Fibroblast of upper back skin (primary cell): ENCODE results near the gene IFNL3.
"Not testable (repeated sequence)": the region's sequence is repeated elsewhere in the genome, so short reads cannot be mapped to it uniquely, and the experiment has no call there.

Experiments
- DNase-seq: peaks from one replicate; pipeline ENCODE4 v3.0.0-alpha.2; 2013

The IFNL3 gene

DNA sequence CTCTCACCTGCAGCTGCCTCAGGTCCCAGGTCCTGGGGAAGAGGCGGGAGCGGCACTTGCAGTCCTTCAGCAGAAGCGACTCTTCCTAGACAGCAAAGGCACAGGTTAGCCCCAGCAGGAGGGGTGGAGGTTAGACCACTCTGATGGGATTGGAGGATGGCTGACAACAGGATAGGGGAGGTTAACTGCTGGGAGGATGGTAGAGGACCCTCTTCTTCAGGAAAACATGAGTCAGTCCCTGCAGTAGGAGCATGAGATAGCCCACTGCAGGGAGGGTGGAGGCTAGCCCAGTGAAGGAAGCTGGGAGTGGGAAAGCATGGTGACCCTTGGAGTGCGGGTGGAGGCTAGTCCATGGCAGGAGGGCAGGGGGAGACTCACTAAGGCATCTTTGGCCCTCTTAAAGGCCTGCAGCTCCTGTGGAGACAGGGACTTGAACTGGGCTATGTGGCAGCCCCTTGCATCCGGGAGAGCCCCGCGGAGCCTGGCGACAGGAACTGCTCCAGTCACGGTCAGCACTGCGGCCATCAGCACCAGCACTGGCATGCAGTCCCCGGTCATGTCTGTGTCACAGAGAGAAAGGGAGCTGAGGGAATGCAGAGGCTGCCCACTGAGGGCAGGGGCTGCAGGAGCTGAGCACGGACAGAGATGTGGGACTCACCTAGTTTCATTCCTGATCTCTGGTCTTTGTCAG is at the start of gene IFNL3:
Gene IFNL3 (minus strand): TSS at position 597 of the 691 bp plus-strand sequence. CDS start 39 bp downstream, at position 558.
- not testable (repeated sequence) for DNase-seq

DNA sequence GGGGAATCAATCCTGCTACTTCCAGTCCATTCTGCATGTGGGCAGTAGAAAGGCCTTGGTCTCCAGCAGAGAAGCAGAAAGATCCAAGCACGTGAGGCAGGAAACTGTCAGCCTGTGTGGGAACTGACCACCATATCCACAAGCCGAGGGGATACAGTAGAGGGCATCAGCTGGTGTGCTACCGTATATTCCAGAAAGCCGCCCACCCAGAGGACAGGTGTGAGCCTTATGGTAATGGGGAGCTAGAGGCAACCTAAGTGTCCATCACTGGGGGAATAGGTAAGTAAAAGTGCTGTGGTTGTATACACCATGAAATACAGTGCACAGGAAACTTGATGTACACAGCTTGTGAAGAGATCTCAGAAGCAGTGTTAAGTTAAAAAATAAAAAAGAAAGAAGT is 48.6 kb upstream of the IFNL3 start:
- DNase-seq, result no peak

DNA sequence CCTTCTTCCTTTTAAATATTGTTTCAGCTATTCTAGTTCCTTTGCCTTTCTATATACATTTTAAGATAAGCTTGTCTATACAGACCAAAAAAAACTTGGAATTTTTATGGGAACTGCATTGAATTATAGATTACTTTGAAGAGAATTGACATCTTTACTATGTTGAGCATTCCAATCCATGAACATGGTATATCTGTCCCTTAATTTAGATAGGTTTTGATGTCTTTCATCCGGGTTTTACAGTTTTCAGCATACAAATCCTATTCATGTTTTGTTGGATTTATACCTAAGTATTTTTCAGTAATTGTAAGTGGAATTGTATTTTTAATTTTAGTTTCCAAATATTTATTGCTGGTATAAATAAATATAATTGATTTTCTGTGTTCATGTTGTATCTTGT is 39.2 kb upstream of the IFNL3 start:
- DNase-seq, result no peak

DNA sequence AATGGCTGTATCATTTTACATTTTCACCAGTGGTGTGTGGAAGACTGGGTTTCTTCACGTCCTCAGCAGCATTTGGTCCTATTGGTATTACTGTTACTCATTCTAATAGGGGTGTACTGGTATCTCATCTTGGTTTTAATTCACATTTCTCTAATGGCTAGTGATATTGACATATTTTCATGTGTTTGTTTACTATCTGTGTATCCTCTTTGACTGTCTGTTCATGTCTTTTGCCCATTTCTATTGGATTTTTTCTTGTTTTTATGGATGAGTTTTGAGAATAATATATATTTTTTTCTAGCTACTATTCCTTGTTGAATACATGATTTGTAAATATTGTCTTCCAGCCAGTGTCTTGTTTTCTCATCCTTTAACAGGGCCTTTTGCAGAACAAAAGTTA is 37.2 kb upstream of the IFNL3 start:
- no peak for DNase-seq

DNA sequence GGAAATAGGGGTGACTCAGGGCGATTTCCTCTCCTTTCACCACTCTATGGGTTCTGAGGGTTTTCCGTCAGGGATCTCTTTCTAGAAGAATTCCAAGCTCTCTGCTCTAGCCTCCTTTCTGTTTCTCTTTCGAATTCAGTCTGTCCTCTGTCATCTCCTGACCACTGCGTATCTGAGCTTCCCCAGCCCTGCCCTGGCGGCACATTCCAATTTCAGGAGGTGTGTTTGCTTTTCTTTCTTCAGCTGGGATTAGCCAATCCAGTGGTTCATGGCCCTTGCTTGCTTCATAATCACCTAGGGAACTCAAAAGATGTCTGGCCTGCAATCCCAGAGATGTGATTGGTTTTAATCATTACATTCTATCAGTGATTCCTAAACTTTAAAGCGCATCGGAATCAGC is 32.8 kb upstream of the IFNL3 start:
- no peak for DNase-seq

DNA sequence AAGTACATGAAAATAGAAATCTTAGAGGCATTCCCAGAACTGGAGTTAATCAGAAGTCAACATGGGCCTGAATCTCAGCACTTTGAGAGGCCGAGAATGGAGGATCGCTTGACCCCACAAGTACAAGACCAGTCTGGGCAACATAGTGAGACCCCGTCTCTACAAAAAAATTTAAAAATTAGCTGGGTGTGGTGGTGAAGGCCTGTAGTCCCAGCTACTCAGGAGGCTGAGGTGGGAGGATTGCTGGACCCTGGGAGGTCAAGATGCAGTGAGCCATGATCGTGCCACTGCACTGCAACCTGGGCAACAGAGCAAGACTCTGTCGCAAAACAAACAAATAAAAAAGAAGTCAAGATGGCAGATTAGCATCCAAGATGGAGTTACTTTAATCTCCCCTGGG is 31.9 kb upstream of the IFNL3 start:
- DNase-seq, result no peak

DNA sequence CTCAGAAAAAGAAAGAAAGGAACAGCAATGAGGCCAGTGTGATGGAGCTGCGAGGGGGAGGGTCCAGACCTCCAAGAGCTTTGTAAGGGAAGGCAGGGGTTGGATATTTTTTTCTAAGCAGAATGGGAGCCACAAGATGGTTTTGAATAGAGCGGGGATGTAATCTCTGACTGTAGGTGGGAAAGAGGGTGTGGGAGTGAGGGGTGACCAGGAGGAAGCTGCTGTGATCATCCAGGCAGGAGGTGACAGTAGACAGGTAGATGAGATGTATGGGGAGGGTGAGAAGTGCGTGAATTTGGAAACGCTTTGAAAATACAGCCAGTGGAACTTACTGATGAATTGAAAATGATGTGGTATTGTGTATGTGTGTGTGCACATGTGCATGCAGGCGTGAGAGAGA is 30.8 kb upstream of the IFNL3 start:
- no peak for DNase-seq

DNA sequence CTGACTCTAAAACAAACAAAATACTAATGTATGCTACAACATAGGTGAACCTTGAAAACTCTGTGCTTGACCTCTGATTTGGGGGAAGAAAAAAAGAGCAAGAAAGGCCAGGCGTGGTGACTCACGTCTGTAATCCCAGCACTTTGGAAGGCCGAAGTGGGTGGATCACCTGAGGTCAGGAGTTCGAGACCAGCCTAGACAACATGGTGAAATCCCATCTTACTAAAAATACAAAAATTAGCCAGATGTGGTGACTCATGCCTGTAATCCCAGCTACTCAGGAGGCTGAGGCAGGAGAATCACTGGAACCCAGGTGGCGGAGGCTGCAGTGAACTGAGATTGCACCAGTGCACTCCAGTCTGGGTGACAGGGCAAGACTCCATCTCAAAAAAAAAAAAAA is 29.1 kb upstream of the IFNL3 start:
- DNase-seq, result not testable (repeated sequence)

DNA sequence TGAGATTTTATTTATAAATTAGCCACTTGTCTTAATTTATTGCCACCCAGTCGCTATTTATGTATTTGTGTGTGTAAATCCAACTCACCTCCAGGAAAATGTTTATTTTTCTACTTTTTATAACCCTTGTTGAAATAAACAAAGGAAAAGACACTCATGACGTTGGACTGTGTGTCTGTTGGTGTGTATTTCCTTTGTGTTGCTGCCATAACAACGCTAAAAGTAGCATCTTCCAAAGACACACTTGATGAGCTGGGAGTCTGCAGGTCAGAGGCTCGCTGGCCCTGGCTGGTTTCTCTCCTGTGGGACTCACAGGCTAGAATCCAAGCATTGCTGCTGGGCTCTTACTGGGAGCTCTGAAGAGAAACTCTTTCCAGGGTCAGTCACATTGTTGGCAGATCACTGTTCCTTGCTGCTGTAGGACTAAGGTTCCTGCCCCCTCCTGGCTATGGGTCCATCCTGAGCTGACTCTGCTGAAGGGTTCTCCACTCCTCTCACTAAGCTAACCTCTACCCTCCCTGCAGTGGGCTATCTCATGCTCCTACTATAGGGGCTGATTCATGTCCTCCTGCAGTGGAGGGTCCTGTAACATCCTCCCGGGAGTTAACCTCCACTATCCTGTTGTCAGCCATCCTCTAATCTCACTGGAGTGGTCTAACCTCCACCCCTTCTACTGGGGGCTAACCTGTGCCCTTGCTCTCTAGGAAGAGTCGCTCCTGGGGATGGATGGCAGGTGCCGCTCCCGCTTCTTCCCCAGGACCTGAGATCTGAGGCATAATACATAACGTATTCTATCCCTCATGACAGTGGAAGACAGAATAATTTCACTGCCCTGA is 25.4 kb upstream of the IFNL3 start:
- no peak for DNase-seq

DNA sequence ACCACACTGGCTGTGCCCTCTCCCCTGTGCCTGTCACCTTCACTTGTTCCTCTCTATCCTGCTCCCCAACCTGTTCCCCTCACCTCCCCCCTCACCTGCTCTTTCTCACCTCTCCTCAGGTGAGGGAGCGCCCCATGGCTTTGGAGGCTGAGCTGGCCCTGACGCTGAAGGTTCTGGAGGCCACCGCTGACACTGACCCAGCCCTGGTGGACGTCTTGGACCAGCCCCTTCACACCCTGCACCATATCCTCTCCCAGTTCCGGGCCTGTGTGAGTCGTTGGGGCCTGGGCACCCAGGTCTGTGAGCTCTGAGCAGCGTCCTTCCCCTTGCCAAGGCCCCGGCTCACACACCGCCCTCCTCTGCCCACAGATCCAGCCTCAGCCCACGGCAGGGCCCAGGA is 24.6 kb upstream of the IFNL3 start:
- DNase-seq, result not testable (repeated sequence)

DNA sequence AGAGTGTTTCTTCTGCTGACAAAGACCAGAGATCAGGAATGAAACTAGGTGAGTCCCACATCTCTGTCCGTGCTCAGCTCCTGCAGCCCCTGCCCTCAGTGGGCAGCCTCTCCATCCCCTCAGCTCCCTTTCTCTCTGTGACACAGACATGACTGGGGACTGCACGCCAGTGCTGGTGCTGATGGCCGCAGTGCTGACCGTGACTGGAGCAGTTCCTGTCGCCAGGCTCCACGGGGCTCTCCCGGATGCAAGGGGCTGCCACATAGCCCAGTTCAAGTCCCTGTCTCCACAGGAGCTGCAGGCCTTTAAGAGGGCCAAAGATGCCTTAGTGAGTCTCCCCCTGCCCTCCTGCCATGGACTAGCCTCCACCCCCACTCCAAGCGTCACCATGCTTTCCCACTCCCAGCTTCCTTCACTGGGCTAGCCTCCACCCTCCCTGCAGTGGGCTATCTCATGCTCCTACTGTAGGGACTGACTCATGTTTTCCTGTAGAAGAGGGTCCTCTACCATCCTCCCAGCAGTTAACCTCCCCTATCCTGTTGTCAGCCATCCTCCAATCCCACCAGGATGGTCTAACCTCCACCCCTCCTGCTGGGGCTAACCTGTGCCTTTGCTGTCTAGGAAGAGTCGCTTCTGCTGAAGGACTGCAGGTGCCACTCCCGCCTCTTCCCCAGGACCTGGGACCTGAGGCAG is 23.9 kb upstream of the IFNL3 start:
- not testable (repeated sequence) for DNase-seq

DNA sequence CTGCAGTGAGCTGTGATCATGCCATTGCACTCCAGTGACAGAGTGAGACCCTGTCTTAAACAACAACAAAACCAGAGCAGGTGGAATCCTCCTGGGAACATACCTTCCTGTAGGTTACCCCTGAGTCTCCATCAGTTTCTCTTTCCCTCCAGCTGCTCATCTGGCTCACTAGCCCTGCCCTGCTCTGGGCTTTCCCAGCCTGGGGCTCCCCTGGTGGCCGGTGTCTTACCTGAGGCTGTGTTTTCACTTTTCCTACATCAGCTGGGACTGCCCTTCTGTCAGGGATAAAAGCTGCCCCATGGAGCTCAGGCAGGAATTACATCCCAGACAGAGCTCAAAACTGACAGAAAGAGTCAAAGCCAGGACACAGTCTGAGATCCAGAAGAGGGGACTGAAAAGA is 23.3 kb upstream of the IFNL3 start, which contains the start of gene IFNL2:
Gene IFNL2 (plus strand): TSS at position 312 of the 400 bp plus-strand sequence. CDS start 173 bp downstream, outside the sequence.
- DNase-seq, result not testable (repeated sequence)

DNA sequence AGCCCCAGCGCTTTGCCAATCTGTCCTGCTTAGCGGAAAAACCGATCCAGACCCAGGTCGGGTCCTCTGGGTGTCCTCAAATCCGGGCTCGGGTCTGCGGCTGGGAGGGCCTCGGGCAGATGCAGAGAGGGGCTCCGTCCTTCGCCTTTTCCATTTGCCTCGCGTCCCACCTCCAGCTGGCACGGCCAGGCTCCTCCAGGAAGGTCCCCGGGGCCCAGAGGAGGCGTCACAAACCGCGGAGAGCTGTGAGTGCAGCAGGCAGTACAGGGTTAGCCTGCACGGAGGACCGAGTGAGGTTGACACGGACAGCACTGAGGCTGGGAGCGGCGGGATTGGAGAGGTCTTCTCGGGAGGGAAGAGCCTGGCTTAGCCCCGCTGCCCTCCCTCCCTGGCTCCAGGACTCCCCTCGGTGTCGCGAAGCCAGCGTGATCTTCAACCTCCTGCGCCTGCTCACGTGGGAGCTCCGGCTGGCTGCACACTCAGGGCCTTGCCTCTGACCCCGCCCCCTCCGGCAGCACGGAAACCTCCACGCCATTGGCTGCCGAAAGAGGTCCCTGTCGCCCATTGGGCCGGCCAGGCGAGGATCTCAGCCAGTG is 20.6 kb upstream of the IFNL3 start:
- DNase-seq, result no peak

DNA sequence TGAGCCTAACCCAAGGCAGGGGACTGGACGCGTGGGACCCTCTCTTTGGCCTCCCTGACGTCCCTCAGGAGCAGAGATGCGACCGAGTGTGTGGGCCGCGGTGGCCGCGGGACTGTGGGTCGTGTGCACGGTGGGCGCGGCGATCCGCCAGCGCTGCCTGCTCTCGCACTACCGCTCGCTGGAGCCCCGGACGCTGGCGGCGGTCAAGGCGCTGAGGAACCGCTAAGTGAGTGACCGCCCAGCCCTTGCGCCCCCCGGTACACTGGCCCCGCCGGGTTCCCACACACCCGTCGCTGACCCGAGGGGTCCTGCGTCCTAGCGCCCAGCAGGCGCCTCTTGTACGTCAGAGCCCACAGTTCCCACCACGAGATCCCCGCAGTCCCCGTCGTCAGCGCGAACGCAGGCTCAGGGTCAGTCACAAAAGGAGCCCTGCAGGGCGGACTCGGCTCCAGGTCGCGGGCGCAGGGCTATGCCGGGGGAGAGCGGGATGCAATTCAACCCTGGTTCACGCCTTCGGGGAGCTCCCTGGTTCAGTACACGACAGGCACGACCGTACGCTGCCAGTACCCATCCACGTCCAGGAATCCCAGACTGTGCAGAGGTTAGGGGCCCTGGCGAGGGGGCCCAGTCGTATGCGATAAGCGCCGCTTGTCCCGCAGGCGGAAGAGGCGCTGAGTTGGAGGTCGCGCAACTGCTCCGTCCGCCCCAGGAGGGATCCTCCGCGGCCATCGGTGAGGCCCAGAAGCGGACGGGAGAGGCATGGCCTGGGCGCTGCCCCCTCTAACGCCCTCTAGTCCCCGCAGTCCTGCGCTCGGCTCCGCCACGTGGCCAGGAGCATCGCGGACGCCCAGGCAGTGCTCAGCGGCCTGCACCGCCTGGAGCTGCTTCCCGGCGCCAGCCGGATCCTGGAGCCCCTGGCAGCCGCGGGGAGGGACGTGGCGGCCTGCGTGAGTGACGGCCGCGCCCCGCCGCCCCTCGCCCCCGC is 19.8 kb upstream of the IFNL3 start:
- DNase-seq, result no peak

DNA sequence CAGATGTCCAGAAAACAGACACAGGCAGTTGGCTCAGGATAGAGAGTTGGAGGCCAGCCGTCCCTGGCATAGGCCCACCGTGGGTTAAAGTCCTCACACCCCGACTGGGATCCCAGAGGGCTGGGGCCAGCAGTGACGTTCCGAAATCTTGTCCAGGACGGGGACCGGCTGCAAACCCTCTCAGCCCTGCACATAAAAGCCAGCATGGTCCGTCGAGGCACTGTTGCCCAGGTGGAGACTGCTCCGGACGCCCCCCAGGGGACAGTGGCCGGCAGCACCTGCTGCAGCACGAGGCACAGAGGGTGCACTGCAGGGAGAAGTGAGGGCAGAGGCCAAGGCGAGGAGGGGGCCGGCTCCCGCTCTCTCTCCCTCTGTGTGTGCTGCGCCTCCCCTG is 19.1 kb upstream of the IFNL3 start:
- no peak for DNase-seq

DNA sequence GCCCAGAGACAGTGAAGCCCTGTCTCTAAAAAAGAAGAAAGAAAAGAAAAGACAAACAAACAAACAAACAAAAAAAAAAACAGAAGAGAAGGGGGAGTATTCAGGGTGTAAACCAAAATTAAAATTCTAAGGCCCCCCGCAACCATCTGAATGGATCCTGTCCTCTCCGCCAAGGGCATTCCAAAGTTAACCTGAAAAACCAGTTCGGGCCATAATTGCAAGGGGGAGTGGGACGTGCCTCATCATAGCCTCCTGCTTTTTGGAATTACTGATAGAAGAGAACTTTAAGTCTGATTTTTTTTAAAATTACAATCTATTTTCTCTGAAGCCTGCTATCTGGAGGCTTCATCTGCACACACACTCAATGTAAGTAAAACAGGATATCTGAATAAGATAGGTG is 17.7 kb upstream of the IFNL3 start:
- no peak for DNase-seq

DNA sequence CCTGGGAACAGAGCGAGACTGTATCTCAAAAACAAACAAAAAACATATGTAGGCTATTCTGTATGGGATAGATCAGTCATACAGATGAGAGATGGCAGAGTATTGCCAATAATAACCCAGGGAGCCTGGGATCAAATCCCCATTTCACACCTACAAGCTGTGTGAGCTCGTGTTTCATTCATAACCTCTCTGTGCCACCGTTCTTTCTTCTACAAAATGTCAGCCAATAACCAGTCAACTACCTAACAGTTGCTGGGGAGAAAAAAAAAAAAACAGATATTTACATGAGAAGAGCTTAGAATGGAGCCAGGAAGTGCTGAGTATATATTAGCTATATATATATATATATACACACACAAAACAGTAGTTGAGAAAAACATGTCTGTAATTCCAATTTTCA is 16.9 kb upstream of the IFNL3 start:
- no peak for DNase-seq

DNA sequence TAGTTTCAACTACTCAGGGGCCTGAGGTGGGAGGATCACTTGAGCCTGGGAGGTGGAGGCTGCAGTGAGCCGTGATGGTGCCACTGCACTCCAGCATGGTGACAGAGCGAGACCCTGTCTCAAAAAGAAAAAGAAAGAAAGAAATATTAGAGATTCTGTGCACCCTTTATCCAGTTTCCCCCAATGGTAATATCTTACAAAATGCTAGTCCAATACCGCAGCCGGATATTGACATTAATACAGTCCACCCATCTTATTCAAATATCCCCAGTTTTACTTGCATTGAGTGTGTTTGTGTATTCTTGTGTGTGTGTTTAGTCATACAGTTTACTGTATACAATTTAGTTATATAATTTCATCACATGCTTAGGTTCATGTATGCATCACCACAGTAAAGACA is 12.4 kb upstream of the IFNL3 start:
- DNase-seq, result no peak

DNA sequence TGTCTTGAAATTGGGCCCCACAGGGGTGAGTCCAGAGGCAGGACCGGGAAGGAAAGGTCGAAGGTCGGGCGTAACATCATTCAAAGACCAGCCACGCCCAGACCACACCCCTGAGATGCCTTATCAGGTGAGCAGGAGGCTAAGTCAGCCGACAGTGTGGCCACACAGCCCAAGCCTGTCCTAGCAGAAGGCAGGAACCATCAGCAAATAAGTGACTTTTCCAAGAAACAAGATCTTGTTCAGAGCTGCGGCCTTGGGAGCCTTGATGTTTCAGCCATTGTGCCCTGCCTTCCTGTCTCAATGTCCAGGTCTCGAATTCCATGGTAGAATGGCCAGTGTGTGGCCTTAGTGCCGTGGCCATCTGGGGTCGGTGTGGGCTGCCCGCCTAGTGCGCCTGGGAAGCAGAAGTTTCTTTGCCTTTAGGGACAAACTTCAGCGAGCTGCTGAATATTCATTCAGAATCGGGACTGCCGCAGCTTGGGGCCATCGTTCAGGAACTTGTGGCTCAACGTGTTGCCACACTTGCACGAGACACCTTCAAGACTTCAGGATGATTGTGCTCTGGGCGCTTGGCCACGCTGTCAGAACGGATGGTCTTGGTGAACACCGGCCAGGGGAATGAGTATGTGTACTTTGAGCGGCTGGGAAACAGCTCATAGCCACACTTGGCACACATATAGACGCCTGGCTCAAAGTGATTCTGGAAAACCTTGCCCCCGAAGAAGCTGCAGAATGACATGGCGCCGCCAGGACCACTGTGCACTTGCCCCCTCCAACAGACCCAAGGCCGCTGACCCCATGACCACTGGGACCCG is 9.9 kb upstream of the IFNL3 start:
- DNase-seq, result no peak

DNA sequence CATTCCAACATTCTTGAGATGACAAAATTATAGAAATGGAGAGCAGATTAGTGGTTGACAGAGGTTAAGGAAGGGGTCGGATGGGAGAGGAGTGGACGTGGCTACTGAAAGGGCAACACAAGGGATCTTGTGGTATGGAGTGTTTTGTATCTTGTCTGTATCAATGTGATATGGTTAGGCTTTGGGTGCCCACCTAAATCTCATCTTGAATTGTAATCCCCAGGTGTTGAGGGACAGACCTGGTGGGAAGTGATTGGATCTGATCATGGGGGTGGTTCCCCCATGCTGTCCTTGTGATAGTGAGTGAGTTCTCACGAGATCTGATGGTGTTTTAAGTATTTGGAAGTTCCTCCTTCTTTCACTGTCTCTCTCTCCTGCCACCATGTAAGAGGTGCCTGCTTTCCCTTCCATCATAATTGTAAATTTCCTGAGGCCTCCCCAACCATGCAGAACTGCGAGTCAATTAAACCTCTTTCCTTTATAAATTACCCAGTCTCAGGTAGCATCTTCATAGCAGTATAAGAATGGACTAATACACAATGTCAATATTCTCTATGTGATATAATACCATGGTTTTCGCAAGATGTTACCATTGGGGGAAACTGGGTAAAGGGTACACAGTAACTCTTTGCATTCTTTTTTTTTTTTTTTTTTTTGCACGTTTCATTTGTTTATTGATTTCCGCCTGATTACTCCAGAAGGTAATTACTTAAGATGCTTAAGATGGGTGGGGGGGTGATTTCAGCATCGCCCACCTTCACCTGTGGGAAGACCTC is 8.8 kb upstream of the IFNL3 start:
- no peak for DNase-seq
